Neural cell (in vitro differentiated cells): ENCODE data around the gene ETV3. TPM values are rescaled to one million over a fixed set of nuclear protein-coding genes. Genes with fewer than 3 reads are reported as not detected.

Experiments
- H2AFZ ChIP-seq: fragments of 200-600, 300-800 bp; sonication (generic), shearing (Covaris generic); 2 replicates; pipeline ENCODE4 v1.6.0; 2014; ENCODE audit warnings: low read depth, mild to moderate bottlenecking, antibody characterized with exemption, low read length, moderate library complexity
- H3F3A ChIP-seq: fragments of 200-600 bp; shearing (Covaris generic); 2 replicates; pipeline ENCODE4 v1.6.1; 2016; ENCODE audit warnings: mild to moderate bottlenecking, moderate library complexity, mixed read lengths, antibody characterized with exemption, low read length; ENCODE audit not compliant: insufficient read depth, poor library complexity, severe bottlenecking
- H3K27ac ChIP-seq: fragments of 200-600, 300-800 bp; sonication (generic), shearing (Covaris generic); 2 replicates; pipeline ENCODE4 v1.5.1; 2014; ENCODE audit warnings: mild to moderate bottlenecking, low read length, moderate library complexity
- H3K27me3 ChIP-seq: fragments of 300-800, 200-600 bp; sonication (generic), shearing (Covaris generic); 2 replicates; pipeline ENCODE4 v1.6.0; 2014; ENCODE audit warnings: mild to moderate bottlenecking, low read depth, low read length, moderate library complexity; ENCODE audit not compliant: insufficient read depth
- H3K36me3 ChIP-seq: fragments of 300-800, 200-600 bp; sonication (generic), shearing (Covaris generic); 2 replicates; pipeline ENCODE4 v1.5.1; 2014; ENCODE audit warnings: mild to moderate bottlenecking, antibody characterized with exemption, low read length, moderate library complexity; ENCODE audit not compliant: insufficient read depth
- H3K4me2 ChIP-seq: fragments of 300-800, 200-600 bp; sonication (generic), shearing (Covaris generic); 2 replicates; pipeline ENCODE4 v1.6.0; 2014; ENCODE audit warnings: mild to moderate bottlenecking, low read length
- H3K4me3 ChIP-seq: fragments of 300-800, 200-600 bp; sonication (generic), shearing (Covaris generic); 2 replicates; pipeline ENCODE4 v1.5.1; 2014; ENCODE audit warnings: mild to moderate bottlenecking, low read length, moderate library complexity
- H3K79me2 ChIP-seq: fragments of 200-600 bp; shearing (Covaris generic); replicated peaks from 2 replicates; pipeline ENCODE4 v1.6.0; 2014; ENCODE audit warnings: mild to moderate bottlenecking, low read length, moderate library complexity; ENCODE audit not compliant: insufficient read depth
- H3K9ac ChIP-seq: fragments of 300-800, 200-600 bp; sonication (generic), shearing (Covaris generic); 2 replicates; pipeline ENCODE4 v1.6.1; 2016; ENCODE audit warnings: mild to moderate bottlenecking, low read length, mixed read lengths
- H3K9me2 ChIP-seq: fragments of 200-600 bp; shearing (Covaris generic); 2 replicates; pipeline ENCODE4 v1.6.1; 2016; ENCODE audit warnings: mild to moderate bottlenecking, low read length, mixed read lengths; ENCODE audit not compliant: insufficient read depth
- H3K9me3 ChIP-seq: fragments of 200-600, 300-800 bp; sonication (generic), shearing (Covaris generic); 2 replicates; pipeline ENCODE4 v1.6.1; 2016; ENCODE audit warnings: mild to moderate bottlenecking, mixed run types, low read length, moderate library complexity, mixed read lengths
- H4K20me1 ChIP-seq: fragments of 200-600 bp; shearing (Covaris generic); 2 replicates; pipeline ENCODE4 v1.6.1; 2016; ENCODE audit warnings: mild to moderate bottlenecking, mixed run types; ENCODE audit not compliant: insufficient read depth
- CTCF ChIP-seq: fragments of 450-650 bp; IDR thresholded peaks from 2 replicates; pipeline ENCODE4 v1.5.1; 2014; ENCODE audit warnings: antibody characterized with exemption, mild to moderate bottlenecking, moderate library complexity; ENCODE audit not compliant: poor library complexity, severe bottlenecking
- EP300 ChIP-seq: fragments of 450-650 bp; conservative IDR thresholded peaks from 2 replicates; pipeline ENCODE4 v1.6.1; 2014; ENCODE audit warnings: antibody characterized with exemption, mild to moderate bottlenecking, moderate library complexity; ENCODE audit not compliant: poor library complexity, severe bottlenecking
- EZH2 ChIP-seq: fragments of 200-600, 300-800 bp; shearing (Covaris generic), sonication (generic); IDR thresholded peaks from 2 replicates; pipeline ENCODE4 v1.6.1; 2014; ENCODE audit warnings: antibody characterized with exemption, low read length, borderline replicate concordance, mild to moderate bottlenecking; ENCODE audit not compliant: insufficient read depth, poor library complexity, severe bottlenecking
- MXI1 ChIP-seq: fragments of 450-650 bp; conservative IDR thresholded peaks from 2 replicates; pipeline ENCODE4 v1.6.1; 2014; ENCODE audit warnings: antibody characterized with exemption, mild to moderate bottlenecking; ENCODE audit not compliant: poor library complexity, severe bottlenecking
- POLR2AphosphoS5 ChIP-seq: IDR thresholded peaks from 2 replicates; pipeline ENCODE4 v1.6.1; 2012
- RAD21 ChIP-seq: fragments of 450-650 bp; conservative IDR thresholded peaks from 2 replicates; pipeline ENCODE4 v1.6.1; 2014; ENCODE audit warnings: antibody characterized with exemption, mild to moderate bottlenecking, moderate library complexity
- REST ChIP-seq: IDR thresholded peaks from 2 replicates; pipeline ENCODE4 v1.6.1; 2012; ENCODE audit warnings: borderline replicate concordance
- SMC3 ChIP-seq: fragments of 450-650 bp; conservative IDR thresholded peaks from 2 replicates; pipeline ENCODE4 v1.6.1; 2014; ENCODE audit warnings: antibody characterized with exemption, mild to moderate bottlenecking, moderate library complexity; ENCODE audit not compliant: poor library complexity
- TAF1 ChIP-seq: IDR thresholded peaks from 2 replicates; pipeline ENCODE4 v1.6.1; 2012; ENCODE audit warnings: low read depth
- polyA plus RNA-seq: library from polyadenylated mRNA; depleted of rRNA; stranded (reverse); fragments of >200 nt; gene quantifications from 2 replicates; pipeline ENCODE4 v1.2.3, GENCODE V29; 2014

Gene ETV3
- polyA plus RNA-seq, 1 donor from 2014 or later: 9.9 TPM

- H3K27me3 ChIP-seq: no peaks in the 10 kb centered on the region
- TF ChIP-seq EP300 (no peak), RAD21 (no peak), POLR2AphosphoS5 (no peak)
These were observed 29.7 kb downstream of the ETV3 start for GRCh38 chr1:157108448-157108847.

DNA sequence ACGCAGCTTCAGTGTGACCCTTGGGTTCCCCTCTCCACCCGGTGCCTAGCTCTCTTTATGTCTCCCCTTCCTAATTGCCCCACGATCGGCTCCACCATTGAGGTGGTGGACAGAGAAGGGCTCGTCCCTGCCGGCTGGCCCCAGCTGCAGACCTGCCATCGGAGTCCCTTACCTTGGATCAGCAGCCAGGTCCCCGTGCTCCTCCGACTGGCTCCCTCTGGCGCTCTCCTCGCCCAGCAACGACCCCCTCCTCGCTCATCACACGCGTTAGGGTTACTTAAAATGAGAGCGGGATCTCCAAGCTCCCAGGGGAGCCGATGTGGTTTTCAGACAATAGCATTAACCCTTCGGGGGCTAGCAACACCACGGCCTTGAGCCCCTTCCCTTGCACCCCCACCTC is 30.5 kb downstream of the ETV3 start:
- Histone ChIP-seq H3K9ac (no peak overlapping the region), H3K27me3 (no peaks in the 10 kb centered on the region), H3K27ac (no peak overlapping the region), H3K36me3 (no peaks in the 10 kb centered on the region), H3K4me2 (no peak overlapping the region), H4K20me1 (no peaks in the 10 kb centered on the region), H3K4me3 (no peak overlapping the region), H3K9me2 (no peaks in the 10 kb centered on the region), H3F3A (no peaks in the 10 kb centered on the region), H3K79me2 (no peaks in the 10 kb centered on the region), H3K9me3 (no peaks in the 10 kb centered on the region), H2AFZ (no peak overlapping the region)
- TF ChIP-seq RAD21 (no peak), MXI1 (no peak), POLR2AphosphoS5 (no peak), SMC3 (no peak), TAF1 (no peak), CTCF (no peak), REST (no peak), EP300 (no peak), EZH2 (no peak)

More at GRCh38 chr1:157108448-157108847, 29.7 kb downstream of the ETV3 start:
- no peak overlapping the region for H3K27ac ChIP-seq
- H3K9me2 ChIP-seq: no peaks in the 10 kb centered on the region
- no peaks in the 10 kb centered on the region for H3K9me3 ChIP-seq
- no peak overlapping the region for H3K9ac ChIP-seq
- no peaks in the 10 kb centered on the region for H4K20me1 ChIP-seq
- no peaks in the 10 kb centered on the region for H3K79me2 ChIP-seq
- H2AFZ ChIP-seq: no peak overlapping the region
- H3F3A ChIP-seq: no peaks in the 10 kb centered on the region
- no peak overlapping the region for H3K4me2 ChIP-seq
- H3K36me3 ChIP-seq: no peaks in the 10 kb centered on the region
- no peak overlapping the region for H3K4me3 ChIP-seq

GRCh38 chr1:157106813-157107189 is 31.4 kb downstream of the ETV3 start:
- Histone ChIP-seq H3K9me3 (no peaks in the 10 kb centered on the region), H3K4me3 (no peak overlapping the region), H3K27ac (no peak overlapping the region), H3K27me3 (no peaks in the 10 kb centered on the region), H2AFZ (no peak overlapping the region), H3K9ac (no peak overlapping the region), H3K4me2 (no peak overlapping the region), H3K36me3 (no peaks in the 10 kb centered on the region), H4K20me1 (no peaks in the 10 kb centered on the region), H3F3A (no peaks in the 10 kb centered on the region), H3K79me2 (no peaks in the 10 kb centered on the region), H3K9me2 (no peaks in the 10 kb centered on the region)
- no peak for TF ChIP-seq RAD21
- TF ChIP-seq EZH2: no peak
- no peak for TF ChIP-seq TAF1
- no peak for TF ChIP-seq CTCF
- no peak for TF ChIP-seq SMC3
- TF ChIP-seq EP300: no peak
- no peak for TF ChIP-seq REST
- no peak for TF ChIP-seq POLR2AphosphoS5
- TF ChIP-seq MXI1: no peak
